Pons (tissue), 1 donor: ENCODE measurements around the gene PLA2G15.

Experiments
- DNase-seq: peaks from one replicate; pipeline ENCODE4 v3.0.0-alpha.2; 2016; ENCODE audit warnings: low spot score

PLA2G15 gene, protein sequence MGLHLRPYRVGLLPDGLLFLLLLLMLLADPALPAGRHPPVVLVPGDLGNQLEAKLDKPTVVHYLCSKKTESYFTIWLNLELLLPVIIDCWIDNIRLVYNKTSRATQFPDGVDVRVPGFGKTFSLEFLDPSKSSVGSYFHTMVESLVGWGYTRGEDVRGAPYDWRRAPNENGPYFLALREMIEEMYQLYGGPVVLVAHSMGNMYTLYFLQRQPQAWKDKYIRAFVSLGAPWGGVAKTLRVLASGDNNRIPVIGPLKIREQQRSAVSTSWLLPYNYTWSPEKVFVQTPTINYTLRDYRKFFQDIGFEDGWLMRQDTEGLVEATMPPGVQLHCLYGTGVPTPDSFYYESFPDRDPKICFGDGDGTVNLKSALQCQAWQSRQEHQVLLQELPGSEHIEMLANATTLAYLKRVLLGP

DNA sequence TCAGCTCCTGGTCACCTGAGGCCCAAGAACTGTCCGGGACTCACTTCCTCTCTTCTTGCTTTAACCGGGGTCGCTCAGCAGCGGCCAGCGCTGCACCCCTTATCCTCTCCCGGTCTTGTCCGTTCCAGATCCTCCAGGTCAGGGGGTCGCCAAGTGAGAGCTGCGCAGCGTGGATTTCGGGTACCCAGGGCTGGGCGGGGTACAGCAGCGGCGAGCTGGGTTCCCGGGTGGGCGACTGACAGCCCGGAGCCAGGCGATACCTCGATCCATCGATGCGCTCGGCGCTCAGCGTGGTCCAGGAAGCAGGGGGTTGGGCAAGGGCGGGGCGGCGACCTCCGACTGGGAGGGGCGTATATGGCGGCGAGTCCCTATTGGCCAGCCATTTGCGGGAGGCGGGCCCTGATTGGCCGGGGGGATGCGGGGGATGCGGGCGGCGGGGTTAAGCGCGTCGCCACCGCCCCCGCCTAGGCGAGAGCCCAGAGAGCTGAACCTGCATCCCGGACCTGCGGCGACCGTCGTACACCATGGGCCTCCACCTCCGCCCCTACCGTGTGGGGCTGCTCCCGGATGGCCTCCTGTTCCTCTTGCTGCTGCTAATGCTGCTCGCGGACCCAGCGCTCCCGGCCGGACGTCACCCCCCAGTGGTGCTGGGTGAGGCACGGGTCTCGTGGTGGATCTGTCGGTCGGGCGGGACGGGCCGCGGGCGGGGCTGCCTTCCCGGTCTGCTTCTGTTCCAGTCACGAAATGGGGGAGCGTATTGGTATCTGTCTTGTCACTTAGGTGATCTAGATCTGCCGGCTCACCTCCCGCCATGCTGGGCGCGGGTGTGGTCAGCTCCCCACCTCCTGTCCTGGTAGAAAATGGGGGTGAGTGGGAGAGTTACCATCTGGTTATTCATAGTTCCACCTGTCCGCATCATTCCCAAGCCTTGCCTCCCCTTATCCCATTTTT lies at the start of gene PLA2G15:
Gene PLA2G15, plus strand, starts transcription at position 471 of the 951 bp plus-strand sequence. Its CDS starts 54 bp downstream, at position 525.
- peak; percentile 85 for DNase-seq

DNA sequence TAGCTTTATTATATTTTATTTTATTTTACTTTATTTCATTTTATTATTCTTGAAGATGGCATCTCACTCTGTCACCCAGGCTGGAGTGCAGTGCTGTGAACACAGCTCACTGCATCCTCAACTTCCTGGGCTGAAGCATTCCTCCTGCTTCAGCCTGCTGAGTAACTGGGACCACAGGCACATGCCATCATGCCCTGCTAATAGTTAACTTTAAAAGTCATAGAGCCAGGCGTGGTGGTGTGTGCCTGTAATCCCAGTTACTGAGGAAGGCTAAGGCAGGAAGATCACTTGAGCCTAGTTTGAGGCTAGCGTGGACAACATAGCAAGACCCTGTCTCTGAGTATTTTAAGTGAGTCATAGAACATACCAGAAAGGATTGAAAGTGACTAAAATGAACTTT lies 47.9 kb upstream of the PLA2G15 start:
- no peak for DNase-seq

DNA sequence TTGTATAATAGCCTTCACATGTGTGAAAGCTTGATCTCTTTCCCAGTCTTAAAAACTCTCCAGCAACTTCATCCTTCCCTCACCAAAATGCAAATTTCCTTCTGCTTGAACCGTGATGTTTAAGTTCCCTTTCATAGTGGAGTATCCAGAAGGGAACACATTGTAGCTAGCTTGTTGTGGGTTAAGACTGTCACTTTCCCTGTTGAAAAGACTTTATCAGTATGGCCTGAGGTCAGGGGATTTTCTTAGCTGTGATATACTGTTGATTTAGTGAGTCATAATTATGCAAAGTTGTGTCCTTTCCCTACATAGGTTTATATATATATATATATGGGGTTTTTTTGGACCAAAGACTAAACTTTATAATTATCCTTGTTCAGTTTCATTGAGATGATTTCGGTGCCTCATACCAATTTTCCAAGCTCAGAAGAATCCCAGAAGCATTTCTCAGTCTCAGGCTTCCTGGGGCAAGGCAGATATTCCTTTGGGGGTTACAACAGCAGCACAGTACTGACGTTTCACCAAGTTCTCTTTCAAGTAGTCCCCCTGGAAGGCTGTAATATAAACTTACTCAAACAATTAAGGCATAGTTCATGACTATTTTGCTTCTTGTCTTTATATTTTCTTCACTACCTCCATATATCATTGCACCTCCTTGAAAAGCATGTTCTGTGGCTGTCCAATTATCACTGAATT lies 44.9 kb upstream of the PLA2G15 start:
- no peak for DNase-seq

DNA sequence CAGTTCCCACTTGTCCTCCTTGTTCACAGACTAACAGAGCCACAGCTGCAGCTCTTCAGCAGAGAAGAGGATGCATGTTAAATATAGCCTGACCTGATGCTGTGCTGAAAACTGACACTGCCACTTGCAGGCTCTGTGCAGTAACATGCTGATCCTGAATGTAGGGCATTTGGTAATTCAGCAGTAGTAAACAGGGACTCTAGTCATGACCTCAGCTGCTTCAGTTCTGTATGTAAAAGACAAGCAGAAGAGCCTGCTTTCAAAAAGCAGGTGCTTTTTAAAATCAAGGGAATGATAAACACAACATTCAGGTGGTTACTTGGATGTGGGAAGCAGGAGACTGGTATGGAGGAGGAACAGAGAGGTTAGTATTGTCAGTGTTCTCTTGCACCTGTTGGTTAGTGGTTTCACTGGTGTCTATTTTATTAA lies 43.1 kb upstream of the PLA2G15 start:
- DNase-seq: peak; percentile 72

DNA sequence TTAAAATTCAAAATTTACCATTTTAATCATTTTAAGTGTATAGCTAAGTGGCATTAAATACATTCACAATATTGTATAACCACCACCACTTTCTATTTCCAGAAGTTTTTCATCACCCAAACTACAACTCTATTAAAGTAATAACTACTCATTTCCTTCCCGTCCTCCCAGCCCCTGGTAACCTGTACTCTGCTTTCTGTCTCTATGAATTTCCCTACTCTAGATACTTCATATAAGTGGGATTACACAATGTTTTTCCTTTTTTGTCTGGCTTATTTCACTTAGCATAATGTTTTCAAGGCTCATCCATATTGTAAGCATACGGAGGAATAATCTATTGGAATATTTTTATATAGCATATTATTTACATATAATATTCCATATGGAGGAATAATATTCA lies 38.9 kb upstream of the PLA2G15 start:
- no peak for DNase-seq

DNA sequence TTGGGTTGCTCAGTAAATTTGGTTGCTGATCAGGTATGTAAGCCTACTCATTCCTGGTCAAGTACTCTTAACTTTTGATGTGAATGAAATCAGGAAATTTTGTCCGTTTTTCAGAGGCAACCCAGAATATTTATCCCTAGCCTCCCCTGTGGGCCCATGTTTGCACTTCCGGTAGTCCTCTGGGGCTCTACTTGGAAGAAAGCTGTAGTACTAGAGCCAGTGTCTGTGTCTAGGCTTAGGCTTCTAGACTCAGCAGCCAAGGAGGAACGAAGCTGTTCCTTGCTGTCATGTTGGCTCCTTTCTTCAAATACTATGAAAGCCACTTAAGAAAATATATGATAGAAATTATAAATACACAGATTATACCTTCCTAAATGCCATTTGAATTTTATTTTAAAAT lies 30.4 kb upstream of the PLA2G15 start:
- DNase-seq: no peak

DNA sequence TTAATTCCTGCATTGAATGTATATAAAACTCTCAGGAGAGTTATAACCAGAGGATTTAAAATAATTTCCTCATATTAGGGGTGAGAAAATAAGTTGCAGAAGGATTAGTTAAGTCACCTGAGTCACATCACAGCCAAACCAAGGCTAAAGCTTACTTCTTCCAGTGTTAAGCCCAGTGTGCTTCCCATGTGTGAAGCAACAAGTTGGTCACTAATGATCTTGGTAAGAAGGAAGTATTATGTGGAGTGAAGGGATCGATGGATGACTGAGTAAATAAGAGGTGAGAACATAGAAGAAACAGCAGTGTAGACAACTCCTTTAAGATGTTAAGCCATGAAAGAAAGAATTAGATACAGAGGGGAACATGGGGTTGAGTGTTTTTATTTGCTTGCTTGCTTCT lies 29.9 kb upstream of the PLA2G15 start:
- no peak for DNase-seq

DNA sequence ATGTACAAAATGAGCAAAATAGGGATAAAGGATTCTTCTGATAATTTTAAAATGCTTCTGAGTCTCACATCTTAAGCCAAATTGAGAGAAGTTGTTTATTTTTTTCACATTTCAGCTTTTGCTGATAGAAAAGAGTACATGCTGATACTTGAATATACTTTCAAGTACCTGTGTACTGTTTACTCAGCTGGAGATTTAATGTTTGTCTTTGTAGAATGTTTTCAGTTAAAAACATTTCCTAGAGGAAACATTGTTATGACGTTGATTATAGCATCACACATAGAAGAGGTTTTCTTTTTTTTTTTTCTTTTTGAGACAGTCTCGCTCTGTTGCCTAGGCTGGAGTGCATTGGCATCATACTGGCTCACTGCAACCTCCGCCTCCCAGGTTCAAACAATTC lies 28.9 kb upstream of the PLA2G15 start:
- no peak for DNase-seq

DNA sequence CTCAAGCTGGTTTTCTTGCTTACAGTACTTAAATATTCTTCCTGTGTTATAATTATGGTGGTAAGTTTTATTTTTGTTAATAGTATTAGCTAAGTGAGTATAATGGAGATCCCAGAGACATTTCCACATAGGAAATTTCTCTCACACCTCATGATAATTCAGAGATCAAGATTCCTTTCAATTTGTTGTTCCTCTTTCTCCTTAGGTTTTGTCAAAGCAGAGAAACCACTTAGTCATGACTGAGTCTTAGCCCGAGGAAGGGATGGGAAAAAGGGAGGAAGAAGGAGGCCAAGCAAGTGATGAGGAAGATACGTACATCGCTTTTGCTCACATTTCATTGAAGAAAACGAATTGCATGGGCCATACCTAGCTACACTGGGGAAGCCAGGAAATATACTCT lies 27.7 kb upstream of the PLA2G15 start:
- no peak for DNase-seq

DNA sequence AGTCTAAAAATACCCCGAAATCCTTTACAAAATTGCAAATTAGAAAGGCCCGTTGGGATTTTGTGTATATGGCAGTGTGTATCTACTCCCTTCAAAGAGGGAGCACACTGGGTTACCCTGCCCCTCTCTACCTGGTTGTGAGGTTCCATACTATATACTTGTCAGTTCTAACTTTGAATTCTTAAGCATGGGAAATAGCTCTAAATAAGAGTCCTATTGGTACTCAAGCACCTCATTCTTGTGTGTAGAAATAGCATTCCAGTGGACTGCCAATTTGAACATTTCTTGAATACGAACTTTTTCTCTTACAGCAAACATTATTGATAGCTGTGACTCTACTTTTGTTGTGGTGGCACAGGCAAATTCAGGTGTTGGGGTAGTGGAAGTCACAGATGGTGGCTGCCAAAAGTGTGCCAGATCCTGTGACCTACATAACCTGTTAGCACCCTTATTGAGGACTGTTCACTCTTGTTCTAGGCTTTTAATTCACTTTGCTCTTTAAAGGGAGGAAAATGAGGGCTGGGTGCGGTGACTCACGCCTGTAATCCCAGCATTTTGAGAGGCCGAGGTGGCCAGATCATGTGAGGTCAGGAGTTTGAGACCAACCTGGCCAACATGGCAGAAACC lies 25.3 kb upstream of the PLA2G15 start:
- no peak for DNase-seq

DNA sequence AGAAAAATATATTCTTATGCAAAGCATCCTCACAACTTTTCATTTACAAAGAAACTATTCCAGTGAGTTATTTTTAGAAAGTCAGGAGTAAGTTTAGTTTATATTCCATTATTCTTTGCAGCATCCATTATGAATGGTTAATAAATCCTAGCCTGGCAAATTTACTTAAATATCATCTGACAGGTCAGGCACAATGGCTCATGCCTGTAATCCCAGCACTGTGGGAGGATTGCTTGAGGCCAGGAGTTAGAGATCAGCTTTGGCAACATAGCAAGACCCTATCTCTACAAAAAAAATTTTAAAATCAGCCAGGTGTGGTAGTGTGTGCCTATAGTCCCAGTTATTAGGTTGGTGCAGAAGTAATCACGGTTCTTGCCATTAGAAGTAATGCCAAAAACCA lies 22.1 kb upstream of the PLA2G15 start:
- no peak for DNase-seq

DNA sequence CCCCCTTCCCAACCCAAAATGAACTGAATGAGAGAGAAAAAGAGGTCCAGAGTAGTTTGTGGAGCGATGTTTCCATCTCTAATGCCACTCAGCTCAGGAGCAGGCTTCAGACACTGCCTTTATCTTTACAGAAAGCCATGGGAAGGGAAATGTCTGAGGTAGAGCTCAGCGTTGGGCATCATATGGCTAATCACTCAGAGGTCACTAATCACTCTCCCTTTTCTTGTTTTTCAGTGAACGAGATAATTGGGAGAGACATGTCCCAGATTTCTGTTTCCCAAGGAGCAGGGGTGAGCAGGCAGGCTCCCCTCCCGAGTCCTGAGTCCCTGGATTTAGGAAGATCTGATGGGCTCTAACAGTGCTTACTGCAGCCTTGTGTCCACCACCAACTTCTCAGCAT lies 19.1 kb upstream of the PLA2G15 start:
- no peak for DNase-seq

DNA sequence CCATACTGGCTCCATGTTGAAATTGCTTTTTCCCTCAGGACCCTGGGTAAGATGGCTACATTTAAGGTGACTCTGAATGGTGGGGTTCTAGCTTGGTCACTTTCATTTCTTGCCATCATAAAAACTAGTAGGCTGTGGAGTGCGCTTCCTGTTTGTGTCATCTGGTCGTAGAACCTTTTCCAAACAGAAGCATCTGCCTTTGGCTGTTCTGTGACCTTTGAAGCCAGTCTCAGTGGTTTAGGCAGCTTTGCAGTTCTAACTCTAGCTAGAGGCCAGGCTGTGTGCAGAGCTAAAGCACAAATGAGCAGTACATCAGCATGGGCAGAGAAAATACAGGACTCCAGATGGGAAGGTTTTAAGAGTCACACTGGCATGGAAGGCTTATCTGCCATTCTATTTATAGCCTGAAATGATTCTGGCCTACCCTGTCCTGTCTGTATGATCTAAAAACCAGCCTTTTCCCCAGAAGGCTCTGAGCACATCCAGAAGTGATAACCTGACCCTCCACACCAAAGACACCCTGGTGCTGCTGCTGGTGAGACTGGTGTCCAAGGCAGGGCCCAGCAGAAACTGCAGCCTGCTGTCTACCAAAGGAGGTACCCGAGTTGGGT lies 17.9 kb upstream of the PLA2G15 start:
- DNase-seq: no peak

DNA sequence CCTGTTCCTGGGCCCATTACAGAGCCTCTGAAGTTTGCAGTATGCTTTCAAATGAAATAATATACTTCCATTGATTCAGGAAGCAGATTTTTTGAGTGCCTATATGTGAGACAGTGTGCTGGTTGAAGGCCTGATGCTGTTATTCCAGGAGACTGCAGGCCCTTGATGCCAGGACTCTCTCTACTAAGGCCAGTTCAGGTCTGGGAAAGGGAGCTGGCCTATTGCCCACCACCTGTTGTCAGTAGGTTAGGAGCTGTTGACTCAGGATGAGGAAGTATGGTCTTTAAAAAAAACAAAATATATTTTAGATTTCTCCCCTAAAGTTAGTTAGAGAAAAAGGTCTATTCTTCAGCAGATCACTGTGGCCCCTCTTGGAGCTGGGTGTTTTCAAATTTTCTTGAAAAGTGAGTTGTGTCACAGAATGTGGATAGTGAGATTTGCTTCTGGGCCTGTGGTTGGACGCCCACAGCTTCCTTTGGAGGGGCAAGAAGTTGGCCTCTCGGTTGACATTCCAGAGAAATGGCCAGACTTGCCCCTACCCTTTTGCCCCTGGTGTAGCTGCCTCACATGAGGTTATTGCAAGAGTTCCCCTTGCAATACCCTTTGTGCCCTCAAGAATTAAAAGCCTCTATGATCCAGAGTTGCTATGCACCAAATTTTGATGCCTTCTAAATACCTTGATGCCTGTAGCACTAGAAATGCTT lies 17.2 kb upstream of the PLA2G15 start:
- no peak for DNase-seq

DNA sequence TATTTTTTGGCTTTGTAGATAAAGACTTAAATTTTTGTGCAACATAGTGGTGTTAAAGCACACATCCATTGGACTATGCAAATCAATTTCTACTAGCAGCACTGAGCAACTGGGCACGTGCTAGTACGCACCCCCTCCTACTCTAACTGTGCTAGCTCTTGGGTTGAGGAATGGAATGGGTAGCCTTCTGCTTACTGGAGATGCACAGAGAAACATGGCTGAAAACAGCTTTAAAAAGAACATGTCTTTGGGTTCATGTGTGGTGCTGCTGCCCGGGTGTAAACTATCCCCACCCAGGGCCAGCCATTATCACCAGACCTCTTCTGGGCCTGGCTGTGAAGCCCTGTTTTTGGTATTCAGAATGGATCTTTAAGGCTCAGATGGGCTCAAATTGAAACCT lies 16.5 kb upstream of the PLA2G15 start:
- DNase-seq: no peak

DNA sequence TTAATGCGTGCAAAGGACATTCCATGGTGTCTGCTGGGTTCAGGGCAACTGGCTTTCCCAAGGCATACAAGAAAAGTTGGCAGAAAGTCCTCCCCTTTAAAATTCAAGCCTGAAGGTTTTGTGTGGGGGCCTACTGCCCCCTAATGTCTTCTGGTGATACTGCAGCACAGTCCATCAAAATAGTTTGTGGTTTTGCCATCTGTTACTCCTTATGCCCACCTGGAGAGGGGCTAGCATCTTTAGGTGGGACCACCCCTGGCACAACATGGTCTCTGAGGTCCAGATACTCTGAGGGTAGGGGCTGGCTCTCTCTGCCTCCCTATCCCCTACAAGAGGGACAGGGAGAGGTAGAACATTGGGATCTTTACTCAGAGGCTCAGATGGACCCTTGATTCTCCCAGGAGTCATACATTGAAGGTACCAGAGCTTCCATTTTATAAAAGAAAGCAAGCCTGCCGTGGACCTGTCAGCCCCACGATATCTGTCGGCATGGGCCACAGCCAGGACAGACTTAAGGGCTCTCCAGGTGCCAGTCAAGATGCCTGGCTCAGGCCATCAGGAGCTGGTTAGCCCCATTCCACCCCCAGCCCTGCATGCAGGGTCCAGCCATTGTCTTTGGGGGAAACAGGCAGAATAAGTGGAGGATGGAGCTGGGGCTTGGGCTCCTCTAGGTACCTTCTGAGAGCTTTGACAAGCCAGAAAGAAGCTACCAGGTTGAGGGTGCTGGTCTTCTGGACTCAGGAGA lies 15.6 kb upstream of the PLA2G15 start:
- peak; percentile 83 for DNase-seq

DNA sequence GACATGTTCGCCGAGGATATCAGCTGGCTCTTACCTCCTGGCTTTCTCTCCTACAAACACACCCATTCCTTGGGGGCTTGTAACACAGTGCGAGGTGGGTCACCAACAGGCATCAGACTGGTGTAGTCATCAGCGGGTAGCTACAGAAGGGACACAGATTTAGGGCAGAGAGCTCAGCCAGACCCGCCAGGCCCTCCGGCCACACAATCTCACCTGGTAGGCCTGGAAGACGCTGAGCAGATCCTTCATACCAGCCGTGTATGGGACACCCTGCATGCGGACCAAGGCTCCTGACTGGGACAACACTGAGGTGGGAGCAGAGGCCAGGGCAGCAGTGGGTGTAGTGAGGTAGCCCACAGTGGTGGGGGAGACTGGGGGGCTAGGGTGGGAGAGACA lies 15.0 kb upstream of the PLA2G15 start:
- DNase-seq: no peak

DNA sequence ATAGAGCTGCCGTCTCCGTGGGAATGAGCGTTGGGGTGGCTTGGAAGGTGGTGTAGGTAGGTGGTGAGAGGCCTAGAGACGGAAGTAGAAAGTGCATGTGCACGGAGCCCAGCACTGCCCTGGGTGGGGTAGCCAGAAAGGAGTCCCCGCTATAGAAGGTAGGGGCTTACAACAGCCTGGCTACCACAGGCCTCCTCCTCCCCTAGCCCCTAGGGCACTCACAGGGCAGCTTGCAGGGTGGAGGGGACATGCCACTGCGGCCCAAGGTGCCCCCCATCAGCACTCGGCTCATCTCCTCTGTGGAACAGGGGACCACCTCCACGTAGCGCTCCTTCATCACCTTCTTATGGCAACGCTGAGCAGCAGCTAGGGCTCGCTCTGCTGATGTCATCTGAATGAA lies 14.2 kb upstream of the PLA2G15 start:
- DNase-seq: no peak

DNA sequence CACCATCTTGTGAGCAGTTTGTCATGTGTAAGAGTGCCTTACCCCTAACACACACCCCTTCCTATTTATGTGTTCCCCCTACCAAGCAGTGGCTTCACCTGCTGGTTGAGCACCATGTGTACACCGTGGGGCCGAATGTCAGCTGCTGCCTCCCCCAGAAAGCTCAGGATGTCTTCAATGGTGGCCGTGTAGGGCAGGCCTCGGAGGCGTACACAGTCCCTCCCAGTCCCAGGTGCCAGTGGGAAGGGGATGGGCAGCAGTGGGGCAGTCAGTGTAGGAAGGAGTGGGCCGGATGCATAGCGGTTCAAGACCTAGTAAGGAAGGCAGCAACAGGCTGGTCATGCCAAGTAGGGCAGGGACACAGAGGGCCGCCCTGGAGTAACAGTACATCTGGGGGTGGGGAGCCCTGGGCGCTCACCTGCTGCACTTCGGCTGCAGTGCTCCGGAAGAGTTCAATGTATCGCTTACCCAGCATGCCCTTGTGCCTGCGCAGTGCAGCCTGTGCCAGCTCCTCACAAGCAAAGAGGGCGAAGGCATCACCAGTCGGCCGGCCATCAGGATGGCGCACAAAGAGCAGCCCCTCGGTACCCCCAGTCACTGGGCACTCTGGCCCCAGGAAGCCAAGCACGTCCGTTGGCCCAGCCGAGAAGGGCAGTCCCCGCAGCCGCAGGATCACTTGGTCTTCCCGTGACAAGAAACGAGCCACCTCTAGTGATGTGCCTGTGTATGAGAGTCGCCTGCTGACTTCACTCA lies 13.6 kb upstream of the PLA2G15 start:
- DNase-seq: no peak
